Activated CD8-positive, alpha-beta memory T cell treated with anti-CD3 and anti-CD28 coated beads, Interleukin-2, amount 50 U/mL, for 48 hours (primary cell): ENCODE measurements around the gene LRRD1.
A peak's percentile ranks its signal among the peaks of the same experiment; 100 is the strongest.
"Not testable (repeated sequence)": the region's sequence is repeated elsewhere in the genome, so short reads cannot be mapped to it uniquely, and the experiment has no call there.

Experiments used
- DNase-seq: peaks from one replicate; pipeline ENCODE4 v3.0.0-alpha.2; 2020

Gene LRRD1

DNA sequence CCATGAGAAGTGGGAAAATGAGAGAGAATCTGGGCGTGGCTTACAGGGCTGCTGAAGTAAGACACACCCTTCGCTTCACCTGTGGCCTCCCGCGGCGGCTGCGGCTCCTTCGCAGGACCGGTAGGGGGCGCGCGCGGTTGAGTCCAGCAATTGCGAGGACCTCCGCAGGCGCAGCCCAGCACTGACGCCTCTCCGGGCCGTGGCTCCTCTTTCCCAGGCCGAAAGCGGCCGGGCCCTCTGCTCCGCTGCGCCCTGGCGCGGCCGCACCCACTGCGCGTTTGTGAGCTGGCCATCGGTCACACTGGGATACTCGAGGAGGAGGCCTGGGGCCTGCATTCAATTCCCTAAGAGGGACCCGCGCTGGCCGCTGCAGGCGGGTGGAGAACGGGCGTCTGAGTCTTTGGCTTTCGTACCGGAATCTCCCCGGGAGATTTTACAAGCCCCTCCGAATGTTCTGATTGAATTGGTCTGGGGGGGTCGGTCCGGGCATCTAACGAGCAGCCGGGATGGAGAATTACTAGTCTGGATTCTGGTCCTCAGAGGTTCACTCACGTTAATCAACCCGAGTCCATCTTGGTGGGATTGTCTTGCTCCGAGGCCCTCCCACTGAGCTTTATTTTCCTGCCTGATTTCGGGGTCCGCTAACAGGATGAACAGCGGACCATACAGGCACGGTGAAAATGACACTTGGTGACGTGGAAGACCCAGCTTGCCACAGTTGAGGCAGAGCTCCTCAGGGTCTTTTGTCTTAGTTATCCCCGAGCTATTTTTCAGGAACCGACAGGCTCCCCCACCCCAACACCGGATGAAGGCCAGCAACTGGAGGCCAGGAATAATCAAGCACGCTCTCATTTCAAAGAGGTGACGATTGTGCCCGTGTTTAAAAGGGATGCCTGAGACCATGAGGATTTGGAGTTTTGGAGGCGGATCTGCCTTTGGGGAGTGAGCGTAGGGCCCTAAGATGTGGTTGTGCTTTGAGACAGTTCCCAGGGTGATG is at the start of gene LRRD1:
Gene LRRD1 (minus strand): TSS at position 215 of the 997 bp plus-strand sequence. CDS start 13,940 bp downstream, outside the sequence.
- peak; percentile 98 for DNase-seq

DNA sequence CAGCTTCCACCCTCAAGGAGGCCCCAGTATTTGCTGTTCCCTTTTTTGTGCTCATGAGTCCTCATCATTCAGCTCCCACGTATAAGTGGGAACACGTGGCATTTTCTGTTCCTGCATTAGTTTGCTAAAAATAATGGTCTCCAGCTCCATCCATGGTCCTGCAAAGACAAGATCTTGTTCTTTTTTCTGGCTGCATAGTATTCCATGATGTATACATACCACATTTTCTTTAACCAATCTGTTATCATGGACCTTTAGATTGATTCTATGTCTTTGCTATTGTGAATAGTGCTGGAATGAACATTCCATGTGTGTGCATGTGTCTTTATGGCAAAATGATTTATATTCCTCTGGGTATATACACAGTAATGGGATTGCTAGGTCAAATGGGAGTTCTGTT is 49.8 kb upstream of the LRRD1 start:
- DNase-seq = no peak

DNA sequence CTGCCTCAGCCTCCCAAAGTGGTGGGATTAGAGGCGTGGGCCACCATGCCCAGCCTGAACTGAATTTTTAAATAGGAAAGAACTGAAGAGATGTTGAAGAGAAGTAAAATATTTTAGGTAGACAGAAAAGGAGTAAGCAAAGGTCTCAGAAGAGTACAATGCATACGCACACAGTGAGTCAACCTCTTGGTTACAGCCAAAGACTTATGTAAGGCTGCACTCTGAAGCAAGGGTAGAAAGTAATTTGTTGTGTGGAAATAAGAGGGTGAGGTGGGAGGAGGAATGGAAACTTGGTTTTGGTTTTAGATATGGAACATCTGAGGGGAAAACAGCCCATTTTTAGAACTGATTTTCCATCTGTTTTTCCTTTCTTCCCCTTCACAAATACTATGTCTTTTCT is 49.2 kb upstream of the LRRD1 start:
- no peak for DNase-seq

DNA sequence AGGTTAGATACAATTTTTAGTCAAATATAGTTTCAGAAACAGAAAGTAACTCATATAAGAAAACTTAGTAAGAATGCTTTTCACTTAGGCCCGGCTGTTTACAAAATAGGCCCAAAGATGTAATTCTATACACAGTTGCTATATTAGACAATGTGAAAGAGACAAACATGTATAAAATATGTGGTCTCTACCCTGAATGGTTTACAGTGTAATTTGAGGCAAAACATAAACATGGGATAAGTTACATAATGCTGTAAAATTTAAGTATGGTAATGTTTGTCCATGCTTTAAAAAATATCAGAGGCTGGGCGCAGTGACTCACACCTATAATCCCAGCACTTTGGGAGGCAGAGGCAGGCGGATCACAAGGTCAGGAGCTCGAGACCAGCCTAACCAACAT is 48.0 kb upstream of the LRRD1 start:
- no peak for DNase-seq

DNA sequence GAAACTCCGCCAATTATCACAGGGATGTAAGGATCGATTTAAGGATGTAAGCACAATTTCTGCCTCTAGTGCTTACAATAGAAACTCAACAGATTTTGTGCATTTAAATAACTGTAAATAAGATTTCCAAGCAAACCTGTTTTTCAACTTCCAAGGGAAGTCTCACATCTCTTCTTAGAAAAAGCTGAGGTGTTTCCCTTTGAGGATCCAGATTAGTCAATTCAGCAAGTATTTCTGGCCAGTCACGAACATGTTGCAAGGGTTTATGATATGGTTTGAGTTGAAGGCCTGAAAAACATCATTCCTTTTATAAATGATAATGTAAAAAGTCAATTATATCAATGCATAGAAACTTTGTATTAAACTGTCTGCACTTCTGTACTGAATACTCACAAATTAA is 42.8 kb upstream of the LRRD1 start:
- DNase-seq = no peak

DNA sequence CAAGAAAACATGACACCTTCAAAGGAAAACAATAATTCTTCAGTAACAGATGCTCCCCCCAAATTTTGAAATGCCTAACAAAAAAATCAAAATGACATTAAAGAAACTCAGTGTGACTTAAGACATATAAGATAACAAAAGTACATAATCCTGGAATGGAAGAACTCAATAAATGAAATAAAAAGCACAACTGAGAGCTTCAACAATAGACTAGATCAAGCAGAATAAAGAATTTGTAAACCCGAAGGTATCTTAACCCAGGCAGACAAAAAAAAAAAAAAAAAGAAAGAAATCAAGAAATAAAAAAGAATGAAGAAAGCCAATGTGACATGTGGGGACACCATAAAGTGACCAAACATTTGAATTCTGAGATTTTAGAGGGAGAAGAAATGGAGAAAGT is 27.7 kb upstream of the LRRD1 start:
- DNase-seq = no peak

DNA sequence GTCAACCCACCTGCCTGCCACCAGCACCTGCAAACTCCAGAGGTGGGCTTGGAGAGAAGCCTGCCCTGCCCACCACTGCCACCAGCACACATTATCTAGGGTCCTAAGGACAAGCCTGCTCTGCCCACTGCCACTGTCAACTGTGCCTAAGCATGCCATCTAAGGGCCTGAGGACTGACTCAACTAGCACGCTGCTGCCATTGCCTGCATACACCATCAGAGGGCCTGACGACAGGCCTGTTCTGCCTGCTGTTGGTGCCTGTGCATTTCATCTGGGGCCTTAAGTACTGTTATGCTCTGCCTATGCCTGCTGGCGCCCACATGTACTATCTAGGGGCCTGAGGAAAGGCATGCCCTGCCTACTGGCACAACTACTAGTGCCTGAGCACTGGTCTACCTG is 27.0 kb upstream of the LRRD1 start:
- no peak for DNase-seq

DNA sequence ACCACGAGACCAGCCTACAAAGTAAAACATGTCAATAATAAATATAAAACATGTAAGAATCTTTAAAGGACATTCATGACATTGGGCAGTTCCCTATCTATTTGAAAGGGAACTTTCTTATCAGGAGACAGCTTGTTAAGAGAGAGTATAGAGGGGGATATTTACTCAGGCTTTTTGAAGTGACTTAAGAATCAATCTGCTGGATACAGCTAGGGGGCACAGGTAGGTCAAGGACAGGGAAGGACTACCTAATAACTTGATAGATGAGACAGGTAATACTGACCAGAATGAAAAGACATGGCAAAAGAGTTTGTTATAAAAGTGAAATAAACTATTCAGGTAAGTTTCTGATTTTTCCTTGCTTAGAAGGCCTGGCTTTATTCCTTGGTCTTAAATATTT is 21.8 kb upstream of the LRRD1 start:
- no peak for DNase-seq

DNA sequence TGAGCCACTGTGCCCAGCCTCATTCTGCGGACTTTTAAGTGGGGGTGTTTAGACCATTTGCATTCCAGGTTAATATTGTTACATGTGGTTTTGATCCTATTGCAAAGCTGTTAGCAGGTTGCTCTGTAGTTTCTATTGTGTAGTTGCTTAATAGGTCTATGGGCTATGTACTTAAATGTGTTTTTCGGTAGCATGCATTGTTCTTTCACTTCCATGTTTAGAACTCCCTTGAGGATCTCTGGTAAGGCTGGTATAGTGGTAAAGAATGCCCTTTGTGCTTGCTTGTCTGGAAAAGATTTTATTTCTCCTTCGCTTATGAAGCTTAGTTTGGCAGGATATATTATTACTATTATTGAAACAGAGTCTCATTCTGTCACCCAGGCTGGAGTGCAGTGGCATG is 13.4 kb upstream of the LRRD1 start:
- no peak for DNase-seq

DNA sequence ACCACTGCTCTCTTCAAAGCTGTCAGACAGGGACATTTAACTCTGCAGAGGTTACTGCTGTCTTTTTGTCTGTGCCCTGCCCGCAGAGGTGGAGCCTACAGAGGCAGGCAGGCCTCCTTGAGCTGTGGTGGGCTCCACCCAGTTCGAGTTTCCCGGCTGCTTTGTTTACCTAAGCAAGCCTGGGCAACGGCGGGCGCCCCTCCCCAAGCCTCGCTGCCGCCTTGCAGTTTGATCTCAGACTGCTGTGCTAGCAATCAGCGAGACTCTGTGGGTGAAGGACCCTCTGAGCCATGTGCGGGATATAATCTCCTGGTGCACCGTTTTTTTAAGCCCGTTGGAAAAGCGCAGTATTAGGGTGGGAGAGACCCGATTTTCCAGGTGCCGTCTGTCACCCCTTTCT is 10.3 kb upstream of the LRRD1 start:
- DNase-seq = not testable (repeated sequence)

DNA sequence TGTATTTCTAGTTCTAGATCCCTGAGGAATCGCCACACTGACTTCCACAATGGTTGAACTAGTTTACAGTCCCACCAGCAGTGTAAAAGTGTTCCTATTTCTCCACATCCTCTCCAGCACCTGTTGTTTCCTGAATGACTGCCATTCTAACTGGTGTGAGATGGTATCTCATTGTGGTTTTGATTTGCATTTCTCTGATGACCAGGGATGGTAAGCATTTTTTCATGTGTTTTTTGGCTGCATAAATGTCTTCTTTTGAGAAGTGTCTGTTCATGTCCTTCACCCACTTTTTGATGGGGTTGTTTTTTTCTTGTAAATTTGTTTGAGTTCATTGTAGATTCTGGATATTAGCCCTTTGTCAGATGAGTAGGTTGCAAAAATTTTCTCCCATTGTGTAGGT is 5.4 kb upstream of the LRRD1 start:
- DNase-seq = not testable (repeated sequence)

DNA sequence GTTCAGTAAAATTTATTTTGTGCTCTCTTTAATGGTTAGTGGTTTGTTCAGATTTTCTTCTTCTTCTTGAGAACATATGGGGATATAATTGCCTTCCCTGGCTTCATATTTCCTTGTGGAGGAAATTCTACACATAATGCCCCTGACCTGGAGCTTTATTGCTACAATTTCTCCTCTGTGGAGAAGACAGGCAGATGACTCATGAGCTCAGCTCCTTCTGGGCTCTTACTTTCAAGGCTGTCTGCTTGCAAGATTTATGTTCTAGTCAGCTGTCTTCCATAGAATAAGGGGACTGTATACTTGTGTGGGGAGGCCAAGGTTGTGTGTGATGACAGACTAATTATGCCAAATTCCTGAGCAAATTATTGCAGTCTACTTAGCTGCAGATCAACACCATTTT is 1.6 kb downstream of the LRRD1 start:
- no peak for DNase-seq

DNA sequence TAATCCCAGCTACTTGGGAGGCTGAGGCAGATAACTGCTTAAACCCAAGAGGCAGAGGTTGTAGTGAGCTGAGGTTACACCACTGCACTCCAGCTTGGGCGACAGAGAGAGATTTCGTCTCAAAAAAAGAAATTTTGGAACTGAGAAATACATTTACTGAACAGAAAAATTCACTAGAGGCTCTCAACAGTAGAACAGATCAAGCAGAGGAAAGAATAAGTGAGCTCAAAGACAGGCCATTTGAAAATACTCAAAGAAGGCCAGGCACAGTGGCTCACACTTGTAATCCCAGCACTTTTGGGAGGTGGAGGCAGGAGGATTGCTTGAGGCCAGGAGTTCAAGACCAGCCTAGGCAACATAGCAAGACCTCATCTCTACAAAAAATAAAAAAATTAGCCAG is 9.4 kb downstream of the LRRD1 start:
- not testable (repeated sequence) for DNase-seq

DNA sequence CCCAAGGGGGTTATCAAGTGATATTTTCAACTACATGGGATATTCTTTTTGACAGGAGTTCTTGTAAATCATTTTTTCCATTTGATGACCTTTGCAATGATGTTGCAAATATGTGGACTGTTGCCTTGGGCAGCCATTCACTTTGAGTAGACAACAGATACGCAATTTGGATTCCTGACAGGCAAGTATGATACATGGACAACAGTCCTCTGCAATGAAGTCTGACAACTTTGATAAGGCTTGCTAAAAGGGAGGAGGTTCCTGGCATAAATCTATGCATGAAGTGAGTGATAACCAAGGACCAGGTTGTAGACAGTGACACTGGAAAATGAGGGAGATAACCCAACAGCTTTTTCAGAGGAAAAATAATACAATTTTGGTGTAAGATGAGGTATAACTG is 17.7 kb downstream of the LRRD1 start:
- no peak for DNase-seq

DNA sequence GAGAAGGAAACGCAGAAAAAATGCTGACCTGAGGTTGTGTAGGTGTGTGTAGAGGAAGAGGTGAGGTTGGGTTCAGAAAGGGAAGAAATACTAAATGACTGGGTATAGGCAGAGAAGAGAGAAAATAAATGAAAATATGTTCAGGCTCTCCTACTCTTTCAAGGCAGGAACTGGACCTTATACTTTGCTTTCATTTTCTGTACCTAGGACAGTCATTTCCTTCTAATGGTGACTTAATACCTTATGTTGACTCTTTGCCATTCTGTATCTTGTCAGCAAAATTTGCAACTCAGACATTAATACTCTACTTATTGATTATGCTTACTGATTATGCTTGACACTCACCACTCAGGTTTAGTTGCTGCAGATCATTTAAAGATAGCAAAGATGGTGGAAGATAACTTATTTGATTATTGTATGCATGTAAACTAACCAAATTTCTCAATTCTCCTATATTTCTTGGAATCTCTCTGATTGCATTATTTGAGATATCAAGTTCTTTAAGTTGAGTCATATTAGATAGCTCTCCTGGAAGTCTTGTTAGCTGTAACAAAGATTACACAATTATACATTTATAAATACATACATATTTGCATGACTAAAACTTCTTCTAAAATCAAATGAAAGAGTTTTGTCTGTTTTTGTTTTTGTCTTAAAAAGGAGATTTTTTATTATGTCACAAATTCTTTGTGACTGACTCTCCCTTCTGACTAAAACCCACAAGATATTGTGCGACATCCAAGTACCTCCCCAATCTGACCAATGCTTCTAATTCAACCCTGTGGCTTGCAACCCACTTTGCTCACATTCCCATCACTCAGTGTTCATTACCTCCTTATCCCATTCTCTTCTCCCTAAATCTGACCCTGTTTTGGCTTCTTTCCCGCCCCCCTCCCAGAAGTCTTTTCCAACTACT is 20.0 kb downstream of the LRRD1 start:
- DNase-seq = no peak

DNA sequence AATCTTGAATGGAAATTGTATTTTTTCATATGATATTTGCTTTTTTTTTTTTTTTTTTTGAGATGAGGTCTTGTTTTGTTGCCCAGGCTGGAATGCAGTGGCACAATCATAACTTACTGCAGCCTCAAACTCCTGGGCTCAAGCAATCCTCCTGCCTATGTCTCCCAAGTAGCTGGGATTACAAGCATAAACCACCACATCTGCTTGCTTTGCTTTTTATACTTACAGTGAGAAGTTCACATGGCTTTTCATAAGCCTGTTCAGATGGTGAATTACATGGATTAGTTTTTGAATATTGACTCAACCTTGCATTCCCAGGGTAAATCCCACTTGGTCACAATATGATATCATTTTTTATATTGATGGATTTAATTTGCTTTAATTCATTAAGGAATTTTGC is 22.0 kb downstream of the LRRD1 start:
- DNase-seq = no peak

DNA sequence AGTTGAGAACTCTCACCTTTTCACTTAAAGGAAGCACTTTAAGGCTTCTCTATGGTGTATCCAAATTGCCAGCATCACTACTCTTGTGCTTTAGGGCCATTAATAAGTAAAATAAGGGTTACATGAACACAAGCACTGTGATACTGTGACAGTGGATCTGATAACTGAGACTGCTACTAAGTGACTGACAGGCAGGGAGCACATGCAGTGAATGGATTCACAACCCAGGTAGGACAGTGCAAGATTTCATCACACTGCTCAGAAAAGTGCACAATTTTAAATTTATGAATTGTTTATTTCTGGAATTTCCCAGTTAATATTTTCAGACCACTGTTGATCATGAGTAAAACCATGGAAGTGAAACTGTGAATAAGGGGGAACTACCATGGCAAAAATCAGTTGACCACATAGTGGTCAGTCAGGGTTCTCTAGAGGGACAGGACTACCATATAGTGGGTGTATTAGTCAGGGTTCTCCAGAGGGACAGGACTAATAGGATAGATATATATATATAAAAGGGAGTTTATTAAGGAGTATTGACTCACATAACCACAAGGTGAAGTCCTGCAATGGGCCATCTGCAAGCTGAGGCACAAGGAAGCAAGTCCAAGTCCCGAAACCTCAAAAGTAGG is 23.7 kb downstream of the LRRD1 start:
- DNase-seq = no peak

DNA sequence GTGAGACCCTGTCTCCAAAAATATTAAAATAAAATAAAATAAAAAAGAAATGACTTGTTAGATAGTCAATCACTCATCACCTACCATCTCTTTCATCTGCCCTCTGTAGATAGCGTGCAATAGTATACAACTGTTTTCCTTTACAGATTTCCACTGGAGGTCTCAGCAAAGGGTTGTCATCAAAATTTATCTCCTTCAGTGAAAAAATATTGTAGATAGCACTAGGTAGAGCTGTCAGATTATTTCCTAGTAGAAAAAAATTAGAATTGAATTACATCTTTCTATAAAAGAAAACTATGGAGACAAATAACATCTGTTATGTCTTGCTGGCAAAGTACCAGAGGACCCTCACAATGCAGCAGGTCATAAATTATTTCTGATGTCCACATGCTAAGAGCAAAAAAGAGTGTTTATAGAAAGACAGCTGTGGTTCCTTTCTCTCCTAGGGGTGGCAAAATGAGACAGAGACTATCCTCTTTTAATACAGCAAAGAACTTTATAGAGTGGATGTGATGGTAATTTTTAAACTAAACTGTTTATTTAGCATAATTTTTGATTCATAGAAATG is 28.4 kb downstream of the LRRD1 start:
- DNase-seq = no peak

DNA sequence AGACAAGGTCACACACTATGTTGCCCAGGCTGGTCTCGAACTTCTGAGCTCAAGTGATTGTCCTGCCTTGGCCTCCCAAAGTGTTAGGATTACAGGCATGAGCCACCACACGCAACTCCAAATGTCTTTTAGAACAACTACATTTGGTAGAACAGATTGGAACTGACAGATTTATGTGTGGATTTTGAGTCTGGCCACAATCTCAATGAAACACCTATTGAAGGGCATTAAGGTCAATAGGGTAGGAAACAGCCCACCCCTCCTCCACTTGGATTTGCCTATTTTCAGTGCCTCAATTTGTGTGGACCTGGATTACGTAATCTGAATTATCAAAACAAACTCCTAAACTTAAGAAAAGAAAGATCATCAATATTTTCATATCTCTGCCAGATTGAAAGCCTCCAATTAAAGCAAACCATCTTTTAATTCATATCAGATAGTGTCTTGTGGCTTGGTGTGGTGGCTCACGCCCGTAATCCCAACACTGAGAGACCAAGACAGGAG is 29.2 kb downstream of the LRRD1 start:
- DNase-seq = no peak

DNA sequence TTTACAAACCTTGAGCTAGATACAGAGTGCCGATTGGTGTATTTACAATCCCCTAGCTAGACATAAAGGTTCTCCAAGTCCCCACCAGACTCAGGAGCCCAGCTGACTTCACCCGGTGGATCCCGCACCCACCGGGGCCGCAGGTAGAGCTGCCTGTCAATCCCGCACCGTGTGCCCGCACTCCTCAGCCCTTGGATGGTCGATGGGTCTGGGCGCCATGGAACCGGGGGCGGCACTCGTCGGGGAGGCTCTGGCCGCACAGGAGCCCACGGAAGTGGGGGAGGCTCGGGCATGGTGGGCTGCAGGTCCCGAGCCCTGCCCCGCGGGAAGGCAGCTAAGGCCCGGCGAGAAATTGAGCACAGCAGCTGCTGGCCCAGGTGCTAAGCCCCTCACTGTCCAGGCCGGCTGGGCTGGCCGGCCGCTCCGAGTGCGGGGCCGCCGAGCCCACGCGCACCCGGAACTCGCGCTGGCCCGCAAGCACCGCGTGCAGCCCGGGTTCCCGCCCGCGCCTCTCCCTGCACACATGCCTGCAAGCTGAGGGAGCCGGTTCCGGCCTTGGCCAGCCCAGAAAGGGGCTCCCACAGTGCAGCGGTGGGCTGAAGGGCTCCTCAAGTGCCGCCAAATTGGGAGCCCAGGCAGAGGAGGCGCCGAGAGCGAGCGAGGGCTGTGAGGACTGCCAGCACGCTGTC is 35.6 kb downstream of the LRRD1 start:
- not testable (repeated sequence) for DNase-seq

DNA sequence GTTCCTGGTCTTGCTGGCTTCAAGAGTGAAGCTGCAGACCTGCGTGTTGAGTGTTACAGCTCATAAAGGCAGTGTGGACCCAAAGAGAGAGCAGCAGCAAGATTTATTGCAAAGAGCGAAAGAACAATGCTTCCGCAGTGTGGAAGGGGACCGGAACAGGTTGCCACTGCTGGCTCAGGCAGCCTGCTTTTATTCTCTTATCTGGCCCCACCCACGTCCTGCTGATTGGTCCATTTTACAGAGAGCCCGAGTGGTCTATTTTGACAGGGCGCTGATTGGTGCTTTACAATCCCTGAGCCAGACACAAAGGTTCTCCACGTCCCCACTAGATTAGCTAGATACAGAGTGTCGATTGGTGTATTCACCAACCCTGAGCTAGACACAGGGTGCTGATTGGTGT is 36.2 kb downstream of the LRRD1 start:
- DNase-seq = not testable (repeated sequence)

DNA sequence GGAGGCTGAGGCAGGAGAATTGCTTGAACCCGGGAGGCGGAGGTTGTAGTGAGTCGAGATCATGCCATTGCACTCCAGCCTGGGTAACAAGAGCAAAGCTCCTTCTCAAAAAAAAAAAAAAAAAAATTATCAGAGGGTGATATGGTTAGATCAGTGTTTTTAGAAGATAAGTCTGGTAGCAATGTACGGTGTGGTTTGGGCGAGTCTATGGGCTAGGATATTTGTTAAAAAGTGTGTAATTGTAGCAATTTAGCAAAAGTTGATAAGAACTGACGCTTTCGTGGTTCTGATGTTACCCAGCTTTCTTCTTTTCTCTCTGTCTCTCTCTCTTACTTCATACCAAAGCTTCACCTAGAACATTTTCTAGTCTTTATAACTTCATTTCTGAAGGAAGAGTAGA is 37.8 kb downstream of the LRRD1 start:
- DNase-seq = no peak
